T-cell (primary cell): ENCODE results near the gene NCF2. TPM values are rescaled to one million over a fixed set of nuclear protein-coding genes. Genes with fewer than 3 reads are reported as not detected.
A peak's percentile ranks its signal among the peaks of the same experiment; 100 is the strongest.

ENCODE experiments used
- ATAC-seq, 4 experiments: fragments of 200-7000 bp in 3 of 4; fragments of 150-1000 bp in 1 of 4; cut with Tn5 transposase; replicated peaks in 1 of 4; 1 replicate in 3 of 4; 2 replicates in 1 of 4; pipeline ENCODE4 v1.10.0; 2021; ENCODE audit warnings: moderate library complexity in 3 of 4, mild to moderate bottlenecking in 2 of 4, moderate number of reproducible peaks in 1 of 4
- CTCF ChIA-PET, 2 donors: fragments of 300-600 bp; sonication (Branson Sonifier 250); formaldehyde crosslinking; loops; one replicate each; lab custom pipeline; 2022; ENCODE audit warnings: antibody characterized with exemption in 2 of 2; lab: Charles Lee
- POLR2A ChIA-PET, 2 donors: fragments of 300-600 bp; sonication (Branson Sonifier 250); formaldehyde crosslinking; loops; one replicate each; lab custom pipeline; 2022; ENCODE audit warnings: antibody characterized with exemption in 2 of 2; lab: Charles Lee
- DNase-seq, 35 experiments: peaks; one replicate each; pipeline versions ENCODE4 v3.0.0 to v3.0.0-alpha.2; 2013 to 2023
- H3K27ac ChIP-seq: one replicate; pipeline ENCODE4 v1.5.1; 2013; ENCODE audit warnings: low read length
- H3K27me3 ChIP-seq, 2 experiments: replicated peaks in 1 of 2; 1 replicate in 1 of 2; 2 replicates in 1 of 2; pipeline versions ENCODE4 v1.6.1 to v1.7.0; 2013; ENCODE audit warnings: low read length in 1 of 2, mixed read lengths in 1 of 2; ENCODE audit not compliant: control insufficient read depth in 2 of 2, insufficient read depth in 2 of 2; ENCODE audit errors: extremely low read depth in 1 of 2
- H3K36me3 ChIP-seq, 2 donors: 1 replicate in 1 of 2; 2 replicates in 1 of 2; pipeline versions ENCODE4 v1.6.1 to v1.7.0; 2013; ENCODE audit warnings: low read length in 1 of 2; ENCODE audit not compliant: control insufficient read depth in 2 of 2, insufficient read depth in 1 of 2; ENCODE audit errors: extremely low read depth in 1 of 2
- H3K4me1 ChIP-seq, 2 experiments: 1 replicate in 1 of 2; 2 replicates in 1 of 2; pipeline versions ENCODE4 v1.6.1 to v1.7.0; 2013; ENCODE audit warnings: low read length in 2 of 2, mixed read lengths in 1 of 2; ENCODE audit not compliant: insufficient read depth in 2 of 2, control insufficient read depth in 1 of 2; ENCODE audit errors: extremely low read depth in 1 of 2
- H3K4me3 ChIP-seq, 2 donors: 1 replicate in 1 of 2; 2 replicates in 1 of 2; pipeline versions ENCODE4 v1.5.1 to v1.7.0; 2013; ENCODE audit warnings: mild to moderate bottlenecking in 2 of 2, low read length in 1 of 2, moderate library complexity in 1 of 2; ENCODE audit not compliant: control insufficient read depth in 1 of 2; ENCODE audit errors: extremely low read depth in 1 of 2
- H3K9me3 ChIP-seq: 2 replicates; pipeline ENCODE4 v1.7.0; 2013
- H3K27ac Mint-ChIP-seq, 2 donors: one replicate each; pipeline ENCODE4 v1.8.0; 2020 to 2021; ENCODE audit warnings: mild to moderate bottlenecking in 2 of 2, mixed read lengths in 2 of 2
- H3K27me3 Mint-ChIP-seq, 2 donors: one replicate each; pipeline ENCODE4 v1.8.0; 2021 to 2022; ENCODE audit warnings: mixed read lengths in 2 of 2
- H3K36me3 Mint-ChIP-seq: one replicate; pipeline ENCODE4 v1.8.0; 2021; ENCODE audit warnings: mixed read lengths
- H3K4me1 Mint-ChIP-seq, 3 donors: one replicate each; pipeline ENCODE4 v1.8.0; 2020 to 2022; ENCODE audit warnings: mixed read lengths in 3 of 3, mild to moderate bottlenecking in 1 of 3
- H3K4me3 Mint-ChIP-seq, 3 donors: one replicate each; pipeline ENCODE4 v1.8.0; 2020 to 2022; ENCODE audit warnings: mild to moderate bottlenecking in 3 of 3, mixed read lengths in 3 of 3, moderate library complexity in 3 of 3
- H3K9me3 Mint-ChIP-seq, 3 donors: one replicate each; pipeline ENCODE4 v1.8.0; 2020 to 2022; ENCODE audit warnings: mixed read lengths in 3 of 3
- WGBS: methylation state at CpG from one replicate; pipeline ENCODE4 v1.1.5; 2013; ENCODE audit warnings: missing lambda C conversion rate; ENCODE audit not compliant: insufficient coverage; 5-methylcytosine and 5-hydroxymethylcytosine counted together
- total RNA-seq, 35 experiments: library from RNA in 6 of 35; stranded (reverse) in 6 of 35; fragments of 120-200 nt in 1 of 35; gene quantifications; one replicate each; pipeline versions ENCODE4 v1.2.1 to v1.2.4 and lab custom pipeline; 2013 to 2026

The NCF2 gene
- total RNA-seq, 5 donors from 2014 or later (not counting 1 experiment from before 2014, with no cell fraction given) = 2.9 to 8.7 (median 4.0) TPM

DNA sequence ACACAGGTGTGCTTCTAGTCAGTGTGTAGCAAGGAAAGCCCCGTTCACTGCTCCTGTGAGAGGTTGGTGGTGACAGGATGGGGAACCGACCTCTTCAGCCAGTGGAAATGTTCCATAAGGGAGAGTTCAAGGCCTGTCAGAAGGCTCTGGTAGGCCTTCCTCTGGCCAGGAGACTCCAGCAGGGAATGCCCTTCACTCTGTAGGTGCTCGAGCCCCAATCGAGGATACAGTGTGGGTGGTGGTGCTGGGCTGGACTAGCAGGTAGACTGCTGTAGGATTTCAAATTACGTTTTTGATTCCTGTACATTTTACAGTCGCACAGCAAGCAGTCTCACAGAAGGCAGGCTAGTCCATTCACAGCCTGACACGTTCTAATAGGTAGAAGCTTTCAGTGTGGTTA, 37.8 kb downstream of the NCF2 start:
- ChIA-PET POLR2A (no interaction called here), CTCF (no interaction called here)
- Histone ChIP-seq H3K9me3 (no peaks in the 10 kb centered on the region), H3K4me3 (no peak overlapping the region), H3K4me1 (no peaks in the 10 kb centered on the region), H3K27me3 (no peaks in the 10 kb centered on the region), H3K27ac (no peak overlapping the region), H3K36me3 (peaks cover 15 to 76% of the 10 kb centered on the region in 2 donors)
- H3K36me3 Mint-ChIP-seq = peaks cover 36% of the 10 kb centered on the region
- H3K27ac Mint-ChIP-seq = no peak overlapping the region
- WGBS = 92% methylated on average over 3 of the region's 7 CpGs
- DNase-seq (no peak), ATAC-seq (no peak)
- no peak overlapping the region for H3K4me3 Mint-ChIP-seq
- H3K9me3 Mint-ChIP-seq = no peaks in the 10 kb centered on the region
- no peaks in the 10 kb centered on the region for H3K27me3 Mint-ChIP-seq
- H3K4me1 Mint-ChIP-seq = no peaks in the 10 kb centered on the region

DNA sequence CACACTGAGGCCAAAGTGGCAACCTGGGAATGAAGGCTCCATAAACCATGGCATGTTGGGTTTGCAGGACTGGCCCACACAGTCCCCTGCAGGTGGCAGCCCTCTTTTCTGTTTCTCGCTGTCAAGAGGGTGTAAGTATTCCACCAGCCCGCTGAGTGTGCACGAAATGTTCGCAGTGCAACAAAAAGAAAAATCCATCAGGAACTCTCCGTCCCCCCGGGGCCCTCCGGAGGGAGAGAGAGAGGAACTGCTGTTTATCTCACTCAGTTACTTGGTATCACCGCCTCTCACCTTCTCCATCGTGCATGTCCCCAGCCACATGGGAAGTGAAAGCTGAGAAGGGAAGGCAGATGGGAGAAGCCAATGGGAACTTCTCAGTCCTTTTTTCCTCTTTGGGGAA, 38.3 kb downstream of the NCF2 start:
- no CpG with 5 or more reads among the region's 9 CpGs for WGBS
- DNase-seq (no peak), ATAC-seq (no peak)
- no peaks in the 10 kb centered on the region for H3K4me1 ChIP-seq
- H3K4me3 ChIP-seq = no peak overlapping the region
- H3K36me3 Mint-ChIP-seq = peaks cover 41% of the 10 kb centered on the region
- no peaks in the 10 kb centered on the region for H3K9me3 ChIP-seq
- POLR2A ChIA-PET = no interaction called here
- H3K27ac Mint-ChIP-seq = no peak overlapping the region
- H3K9me3 Mint-ChIP-seq = no peaks in the 10 kb centered on the region
- no peaks in the 10 kb centered on the region for H3K27me3 ChIP-seq
- no peak overlapping the region for H3K4me3 Mint-ChIP-seq
- peaks cover 15 to 77% of the 10 kb centered on the region in 2 donors for H3K36me3 ChIP-seq
- H3K4me1 Mint-ChIP-seq = no peaks in the 10 kb centered on the region
- no peaks in the 10 kb centered on the region for H3K27me3 Mint-ChIP-seq
- CTCF ChIA-PET = interaction anchor here in 1 of 2 donors (0.6 kb wide), 1 partner anchor 33 kb away, joined by 4 read pairs; no protein-coding TSS in a partner anchor
- H3K27ac ChIP-seq = no peak overlapping the region

DNA sequence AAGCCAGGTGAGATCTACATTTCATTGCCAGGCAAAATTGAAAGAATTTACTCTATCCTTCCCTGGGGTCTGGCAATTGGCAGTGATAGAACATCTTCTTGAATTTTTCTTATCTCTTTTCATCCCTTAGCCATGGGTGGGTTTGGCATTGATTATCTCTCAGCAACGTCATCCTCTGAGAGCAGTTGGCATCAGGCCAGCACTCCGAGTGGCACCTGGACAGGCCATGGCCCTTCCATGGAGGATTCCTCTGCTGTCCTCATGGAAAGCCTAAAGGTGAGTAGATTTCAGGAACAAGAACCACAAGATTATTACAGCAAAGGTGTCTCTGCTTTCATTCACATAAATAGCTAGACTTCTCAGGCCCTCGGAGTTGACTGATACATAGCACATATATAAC, 39.3 kb downstream of the NCF2 start:
- Histone ChIP-seq H3K4me3 (no peak overlapping the region), H3K36me3 (peaks cover 18 to 87% of the 10 kb centered on the region in 2 donors), H3K27ac (no peak overlapping the region), H3K9me3 (no peaks in the 10 kb centered on the region), H3K27me3 (no peaks in the 10 kb centered on the region), H3K4me1 (no peaks in the 10 kb centered on the region)
- ATAC-seq (no peak), DNase-seq (no peak)
- no peaks in the 10 kb centered on the region for H3K4me1 Mint-ChIP-seq
- 100% methylated on average over 1 of the region's 3 CpGs for WGBS
- POLR2A ChIA-PET = no interaction called here
- no peak overlapping the region for H3K4me3 Mint-ChIP-seq
- no peak overlapping the region for H3K27ac Mint-ChIP-seq
- H3K27me3 Mint-ChIP-seq = no peaks in the 10 kb centered on the region
- peaks cover 48% of the 10 kb centered on the region for H3K36me3 Mint-ChIP-seq
- CTCF ChIA-PET = no interaction called here
- no peaks in the 10 kb centered on the region for H3K9me3 Mint-ChIP-seq

DNA sequence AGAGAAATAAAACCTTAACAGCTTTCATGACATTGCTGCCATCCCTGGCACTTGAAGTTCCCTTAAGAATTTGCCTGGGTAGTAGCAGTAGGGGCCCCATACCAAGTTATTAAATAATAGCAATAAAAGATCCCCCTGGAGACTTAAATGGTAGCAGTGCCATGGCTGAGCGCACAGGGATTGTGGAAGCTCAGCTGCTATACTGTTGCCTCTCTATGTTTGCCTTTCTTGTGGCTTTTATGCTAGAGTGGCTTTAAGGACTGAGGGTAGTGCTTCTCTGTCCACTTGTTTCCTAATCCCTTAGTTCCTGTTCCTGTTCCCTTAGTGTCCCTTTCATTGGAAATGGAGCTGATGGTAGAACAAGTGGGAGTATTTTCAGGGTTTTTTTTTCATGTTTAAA, 42.1 kb downstream of the NCF2 start:
- H3K9me3 Mint-ChIP-seq = no peaks in the 10 kb centered on the region
- H3K27me3 Mint-ChIP-seq = no peaks in the 10 kb centered on the region
- ChIA-PET CTCF (interaction anchor here in 1 of 2 donors (0.6 kb wide), 1 partner anchor 114 kb away, joined by 4 read pairs; no protein-coding TSS in a partner anchor), POLR2A (no interaction called here)
- Histone ChIP-seq H3K9me3 (no peaks in the 10 kb centered on the region), H3K4me3 (no peak overlapping the region), H3K27ac (no peak overlapping the region), H3K27me3 (no peaks in the 10 kb centered on the region), H3K36me3 (peaks cover 18 to 89% of the 10 kb centered on the region in 2 donors), H3K4me1 (no peaks in the 10 kb centered on the region)
- peak overlapping the region in 1 of 2 donors; percentile 4 for H3K27ac Mint-ChIP-seq
- no CpG with 5 or more reads among the region's 1 CpG for WGBS
- peaks cover 0 to 2% (median 1%) of the 10 kb centered on the region in 3 donors for H3K4me1 Mint-ChIP-seq
- ATAC-seq (no peak), DNase-seq (no peak)
- H3K4me3 Mint-ChIP-seq = no peak overlapping the region
- H3K36me3 Mint-ChIP-seq = peaks cover 52% of the 10 kb centered on the region

DNA sequence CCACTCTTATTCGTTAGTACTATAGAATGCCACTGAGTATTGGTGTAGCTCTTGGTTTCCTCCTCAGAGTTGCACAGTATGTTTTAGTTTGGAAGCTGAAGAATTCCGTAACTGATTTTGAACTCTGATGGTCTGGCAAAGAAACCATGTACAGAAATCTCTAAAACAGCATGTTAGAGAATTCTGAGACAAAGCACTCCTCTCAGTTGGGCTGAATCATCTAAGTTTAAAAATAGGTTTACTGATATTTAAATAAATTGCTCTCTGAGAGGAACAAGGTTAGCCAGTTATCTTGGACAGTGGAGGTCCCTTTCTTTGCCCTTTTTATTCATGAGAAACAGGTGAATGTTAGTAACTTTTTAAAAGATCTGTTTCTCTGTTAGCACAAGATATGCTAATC, 43.8 kb downstream of the NCF2 start:
- no CpG with 5 or more reads among the region's 2 CpGs for WGBS
- Mint-ChIP-seq H3K9me3 (no peaks in the 10 kb centered on the region), H3K4me3 (no peak overlapping the region), H3K36me3 (peaks cover 56% of the 10 kb centered on the region), H3K27me3 (no peaks in the 10 kb centered on the region), H3K27ac (no peak overlapping the region), H3K4me1 (peaks cover 1 to 7% (median 5%) of the 10 kb centered on the region in 3 donors)
- ATAC-seq = no peak
- no peaks in the 10 kb centered on the region for H3K4me1 ChIP-seq
- no peak overlapping the region for H3K4me3 ChIP-seq
- no peak for DNase-seq
- ChIA-PET CTCF (interaction anchor here in 1 of 2 donors (1.1 kb wide), 1 partner anchor 76 kb away, joined by 3 read pairs; no protein-coding TSS in a partner anchor), POLR2A (no interaction called here)
- no peaks in the 10 kb centered on the region for H3K27me3 ChIP-seq
- H3K27ac ChIP-seq = no peak overlapping the region
- H3K36me3 ChIP-seq = peaks cover 6 to 85% of the 10 kb centered on the region in 2 donors
- no peaks in the 10 kb centered on the region for H3K9me3 ChIP-seq

DNA sequence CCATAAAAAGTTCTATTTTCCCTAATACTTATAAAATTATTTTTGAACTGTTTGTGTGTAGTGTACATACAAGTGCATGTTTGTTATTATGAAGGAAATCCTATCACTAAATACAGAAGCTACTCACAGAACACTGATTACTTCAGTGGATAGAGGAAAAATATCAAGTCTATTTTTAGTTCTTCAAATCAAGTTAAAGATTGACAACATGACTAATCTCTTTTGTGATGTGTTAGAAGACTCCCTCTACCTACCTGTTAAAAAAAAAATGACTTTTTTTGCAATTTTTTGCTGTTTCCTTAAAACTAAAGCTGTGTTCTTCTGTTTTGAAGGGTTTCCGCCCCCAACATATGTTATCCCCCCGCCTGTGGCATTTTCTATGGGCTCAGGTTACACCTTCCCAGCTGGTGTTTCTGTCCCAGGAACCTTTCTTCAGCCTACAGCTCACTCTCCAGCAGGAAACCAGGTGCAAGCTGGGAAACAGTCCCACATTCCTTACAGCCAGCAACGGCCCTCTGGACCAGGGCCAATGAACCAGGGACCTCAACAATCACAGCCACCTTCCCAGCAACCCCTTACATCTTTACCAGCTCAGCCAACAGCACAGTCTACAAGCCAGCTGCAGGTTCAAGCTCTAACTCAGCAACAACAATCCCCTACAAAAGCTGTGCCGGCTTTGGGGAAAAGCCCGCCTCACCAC, 45.5 kb downstream of the NCF2 start:
- POLR2A ChIA-PET = interaction anchor here in 1 of 2 donors (0.7 kb wide), 1 partner anchor 20 kb away, joined by 6 read pairs; no protein-coding TSS in a partner anchor
- CTCF ChIA-PET = interaction anchor here (0.7 to 1.3 kb wide), 2 partner anchors 70 to 75 kb away, joined by 3 to 4 read pairs; no protein-coding TSS in a partner anchor
- Mint-ChIP-seq H3K4me3 (no peak overlapping the region), H3K27me3 (no peaks in the 10 kb centered on the region), H3K9me3 (no peaks in the 10 kb centered on the region), H3K27ac (peak overlapping the region in 1 of 2 donors; percentile 66), H3K4me1 (peaks cover 1 to 7% (median 5%) of the 10 kb centered on the region in 3 donors), H3K36me3 (peaks cover 56% of the 10 kb centered on the region)
- Histone ChIP-seq H3K4me1 (no peaks in the 10 kb centered on the region), H3K27ac (no peak overlapping the region), H3K4me3 (no peak overlapping the region), H3K27me3 (no peaks in the 10 kb centered on the region), H3K36me3 (peaks cover 3 to 82% of the 10 kb centered on the region in 2 donors), H3K9me3 (no peaks in the 10 kb centered on the region)
- 89% methylated on average over 3 of the region's 5 CpGs for WGBS
- ATAC-seq = no peak
- DNase-seq = no peak
